GM08714 (cell line): ENCODE measurements around the gene PARP12.
"Not testable (repeated sequence)": the region's sequence is repeated elsewhere in the genome, so short reads cannot be mapped to it uniquely, and the experiment has no call there.

Experiments used
- H3K4me3 ChIP-seq: fragments of 200-500 bp; sonication (Bioruptor generic); 2 replicates; pipeline ENCODE4 v1.5.1; 2014; ENCODE audit warnings: mild to moderate bottlenecking, low read length, inconsistent platforms
- ZNF274 ChIP-seq: IDR thresholded peaks from 2 replicates; pipeline ENCODE4 v1.6.1; 2012; ENCODE audit warnings: mild to moderate bottlenecking, low read depth, low read length

Gene PARP12, protein sequence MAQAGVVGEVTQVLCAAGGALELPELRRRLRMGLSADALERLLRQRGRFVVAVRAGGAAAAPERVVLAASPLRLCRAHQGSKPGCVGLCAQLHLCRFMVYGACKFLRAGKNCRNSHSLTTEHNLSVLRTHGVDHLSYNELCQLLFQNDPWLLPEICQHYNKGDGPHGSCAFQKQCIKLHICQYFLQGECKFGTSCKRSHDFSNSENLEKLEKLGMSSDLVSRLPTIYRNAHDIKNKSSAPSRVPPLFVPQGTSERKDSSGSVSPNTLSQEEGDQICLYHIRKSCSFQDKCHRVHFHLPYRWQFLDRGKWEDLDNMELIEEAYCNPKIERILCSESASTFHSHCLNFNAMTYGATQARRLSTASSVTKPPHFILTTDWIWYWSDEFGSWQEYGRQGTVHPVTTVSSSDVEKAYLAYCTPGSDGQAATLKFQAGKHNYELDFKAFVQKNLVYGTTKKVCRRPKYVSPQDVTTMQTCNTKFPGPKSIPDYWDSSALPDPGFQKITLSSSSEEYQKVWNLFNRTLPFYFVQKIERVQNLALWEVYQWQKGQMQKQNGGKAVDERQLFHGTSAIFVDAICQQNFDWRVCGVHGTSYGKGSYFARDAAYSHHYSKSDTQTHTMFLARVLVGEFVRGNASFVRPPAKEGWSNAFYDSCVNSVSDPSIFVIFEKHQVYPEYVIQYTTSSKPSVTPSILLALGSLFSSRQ

DNA sequence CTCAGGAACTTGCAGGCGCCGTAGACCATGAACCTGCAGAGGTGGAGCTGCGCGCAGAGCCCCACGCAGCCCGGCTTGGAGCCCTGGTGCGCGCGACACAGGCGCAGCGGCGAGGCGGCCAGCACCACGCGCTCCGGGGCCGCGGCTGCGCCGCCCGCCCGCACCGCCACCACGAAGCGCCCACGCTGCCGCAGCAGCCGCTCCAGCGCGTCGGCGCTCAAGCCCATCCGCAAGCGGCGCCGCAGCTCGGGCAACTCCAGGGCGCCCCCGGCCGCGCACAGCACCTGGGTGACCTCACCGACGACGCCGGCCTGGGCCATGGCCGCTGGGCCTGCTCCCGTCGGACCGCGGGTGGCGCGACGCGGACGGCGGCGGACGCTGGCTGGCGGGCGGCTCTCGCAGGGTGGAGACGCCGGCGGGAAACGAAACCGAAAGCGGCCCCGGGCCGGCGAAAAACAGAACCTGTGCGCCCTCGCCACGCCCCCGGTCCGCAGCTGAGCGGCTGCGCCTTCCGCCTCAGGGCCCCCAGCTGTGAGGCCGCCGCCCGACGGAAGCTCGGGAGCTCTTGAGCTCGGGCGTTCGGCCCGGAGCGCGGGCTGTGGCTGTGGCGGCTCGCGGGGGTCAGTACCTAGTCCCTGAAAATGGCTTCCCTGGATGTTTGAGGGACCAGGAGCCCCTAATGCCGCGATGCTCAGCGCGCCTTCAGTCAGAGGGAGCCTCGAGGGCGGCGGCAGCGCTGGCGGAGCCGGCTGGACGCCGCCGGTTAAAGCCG lies at the start of gene PARP12:
PARP12 (minus strand) TSS at position 424 of the 772 bp plus-strand sequence; CDS start at position 320, 104 bp downstream.
- no peak for TF ChIP-seq ZNF274
- peak within 1 kb of the TSS; percentile 86 for H3K4me3 ChIP-seq

DNA sequence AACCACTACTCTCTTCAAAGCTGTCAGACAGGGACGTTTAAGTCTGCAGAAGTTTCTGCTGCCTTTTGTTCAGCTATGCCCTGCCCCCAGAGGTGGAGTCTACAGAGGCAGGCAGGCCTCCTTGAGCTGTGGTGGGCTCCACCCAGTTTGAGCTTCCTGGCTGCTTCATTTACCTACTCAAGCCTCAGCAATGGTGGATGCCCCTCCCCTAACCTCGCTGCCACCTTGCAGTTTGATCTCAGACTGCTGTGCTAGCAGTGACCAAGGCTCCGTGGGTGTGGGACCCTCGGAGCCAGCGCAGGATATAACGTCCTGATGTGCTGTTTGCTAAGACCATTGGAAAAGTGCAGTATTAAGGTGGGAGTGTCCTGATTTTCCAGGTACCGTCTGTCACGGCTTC lies 46.0 kb upstream of the PARP12 start:
- H3K4me3 ChIP-seq = not testable (repeated sequence)

DNA sequence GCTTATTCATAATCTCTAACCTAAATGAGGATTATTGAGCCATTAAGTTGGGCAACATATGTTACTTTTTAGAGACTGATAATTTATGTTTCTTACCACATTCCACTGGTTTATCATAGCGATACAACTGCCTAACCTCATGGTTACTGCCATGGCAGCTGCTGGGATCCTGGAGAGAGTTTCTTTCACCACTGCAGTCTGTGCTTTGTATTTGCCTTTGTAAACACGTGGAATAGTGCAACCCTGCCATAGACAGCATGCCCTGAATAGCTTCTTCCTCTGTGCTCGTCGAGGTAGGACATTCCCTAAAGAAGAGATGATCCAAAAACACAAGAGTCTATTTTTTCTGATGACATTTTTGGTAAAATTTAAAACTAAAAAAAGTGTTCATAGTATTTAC lies 33.7 kb upstream of the PARP12 start:
- no peak for TF ChIP-seq ZNF274
- no peak overlapping the region for H3K4me3 ChIP-seq

DNA sequence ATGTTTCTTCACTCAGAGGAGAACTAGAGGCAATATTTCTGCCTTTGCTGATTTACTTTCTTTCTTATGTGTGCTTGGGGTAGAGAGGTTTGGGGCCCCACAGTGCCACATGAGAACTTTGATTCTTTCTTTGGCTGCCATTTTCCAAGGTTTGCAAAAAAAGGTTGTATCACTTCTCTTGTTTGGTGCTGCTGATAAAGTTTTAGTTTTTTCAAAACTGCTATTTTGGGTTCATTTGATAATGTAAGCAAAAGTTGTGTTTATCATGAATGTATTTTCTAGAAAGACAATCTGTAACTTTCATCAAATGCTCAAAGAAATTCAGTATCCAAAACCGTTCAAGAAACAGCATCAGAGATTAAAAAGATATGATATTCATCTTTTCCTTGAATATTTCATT lies 30.6 kb upstream of the PARP12 start:
- no peak for TF ChIP-seq ZNF274
- H3K4me3 ChIP-seq = no peak overlapping the region

DNA sequence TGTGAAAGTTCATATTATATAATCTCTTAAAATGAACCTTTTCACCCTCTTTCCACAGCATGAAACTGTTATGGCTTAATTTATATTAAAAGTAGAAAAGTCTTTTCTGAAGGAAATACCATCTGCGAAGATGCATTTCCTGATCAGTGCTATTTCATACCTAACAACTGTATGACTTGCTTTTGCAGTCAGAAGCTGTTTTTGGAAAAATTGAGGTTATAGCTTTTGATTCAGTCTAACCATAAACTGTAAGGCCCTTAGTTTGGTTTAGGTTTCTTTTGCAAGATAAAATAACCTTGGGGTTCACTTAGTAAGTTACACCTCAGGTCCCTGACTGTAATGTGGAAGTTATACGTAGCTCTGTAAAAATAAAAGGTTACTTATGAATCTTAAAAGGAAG lies 22.7 kb upstream of the PARP12 start:
- H3K4me3 ChIP-seq = no peak overlapping the region
- no peak for TF ChIP-seq ZNF274

DNA sequence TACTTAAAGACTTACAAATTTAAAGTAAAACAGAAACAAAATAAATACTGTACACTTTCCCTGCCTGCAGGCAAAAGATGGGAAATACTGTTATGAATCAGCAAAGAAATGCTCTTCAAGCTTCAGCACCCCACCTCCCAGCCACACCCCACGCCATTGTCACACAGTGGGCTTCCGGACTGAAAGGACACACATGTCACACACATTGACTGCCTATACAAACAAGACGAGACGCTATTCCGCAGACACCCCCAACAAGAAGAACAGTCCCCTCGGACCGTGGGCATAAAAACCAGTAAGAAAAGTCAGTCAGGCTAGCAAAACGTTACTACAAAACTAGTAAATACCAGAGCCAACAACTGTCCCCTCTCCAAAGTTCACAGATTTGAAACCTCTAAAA lies 22.2 kb upstream of the PARP12 start:
- TF ChIP-seq ZNF274 = no peak
- no peak overlapping the region for H3K4me3 ChIP-seq

DNA sequence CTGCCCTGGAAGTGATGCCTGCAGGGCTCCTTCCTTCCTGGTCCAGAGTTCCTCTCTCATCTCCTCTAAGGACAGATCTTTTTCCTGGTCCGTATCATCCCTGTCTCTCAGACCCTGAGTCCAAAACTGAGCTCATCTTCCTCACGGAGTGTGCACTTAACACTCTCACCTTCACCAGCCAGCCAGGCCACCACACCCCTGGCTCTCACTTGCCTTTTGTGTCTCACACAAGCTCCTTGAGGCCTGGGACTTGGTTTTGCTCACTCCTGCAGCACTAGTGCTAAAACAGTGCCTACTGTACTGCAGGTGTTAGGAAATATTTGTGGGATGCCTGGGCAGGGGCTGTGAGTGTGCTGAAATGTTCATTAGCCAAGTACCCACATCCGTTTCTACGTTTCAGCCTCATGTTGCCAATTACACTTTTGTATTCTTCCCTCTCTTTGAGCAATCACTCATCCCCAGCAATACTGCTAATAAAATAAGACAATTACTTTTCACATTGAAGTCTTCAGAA lies 21.4 kb upstream of the PARP12 start:
- no peak overlapping the region for H3K4me3 ChIP-seq
- no peak for TF ChIP-seq ZNF274

DNA sequence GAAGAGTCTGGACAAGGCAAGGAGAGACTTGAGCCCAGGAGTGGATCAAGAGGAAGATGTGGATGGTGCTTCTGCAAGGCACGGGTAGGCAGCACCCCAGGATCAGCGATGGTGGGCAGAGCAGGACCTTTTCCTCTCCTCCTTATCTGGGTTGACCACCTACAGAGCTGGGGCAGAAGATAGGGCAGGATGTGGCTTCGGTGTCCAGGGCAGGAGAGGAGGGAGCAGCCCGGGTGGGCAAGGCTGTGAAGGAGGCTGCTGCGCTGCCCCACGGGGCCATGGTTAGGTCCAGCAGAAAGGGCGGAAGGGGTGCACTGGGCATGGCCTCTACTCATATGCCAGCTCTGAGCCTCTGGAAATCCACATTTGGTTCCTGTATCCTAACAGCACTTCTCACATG lies 20.0 kb upstream of the PARP12 start:
- H3K4me3 ChIP-seq = no peak overlapping the region
- no peak for TF ChIP-seq ZNF274

DNA sequence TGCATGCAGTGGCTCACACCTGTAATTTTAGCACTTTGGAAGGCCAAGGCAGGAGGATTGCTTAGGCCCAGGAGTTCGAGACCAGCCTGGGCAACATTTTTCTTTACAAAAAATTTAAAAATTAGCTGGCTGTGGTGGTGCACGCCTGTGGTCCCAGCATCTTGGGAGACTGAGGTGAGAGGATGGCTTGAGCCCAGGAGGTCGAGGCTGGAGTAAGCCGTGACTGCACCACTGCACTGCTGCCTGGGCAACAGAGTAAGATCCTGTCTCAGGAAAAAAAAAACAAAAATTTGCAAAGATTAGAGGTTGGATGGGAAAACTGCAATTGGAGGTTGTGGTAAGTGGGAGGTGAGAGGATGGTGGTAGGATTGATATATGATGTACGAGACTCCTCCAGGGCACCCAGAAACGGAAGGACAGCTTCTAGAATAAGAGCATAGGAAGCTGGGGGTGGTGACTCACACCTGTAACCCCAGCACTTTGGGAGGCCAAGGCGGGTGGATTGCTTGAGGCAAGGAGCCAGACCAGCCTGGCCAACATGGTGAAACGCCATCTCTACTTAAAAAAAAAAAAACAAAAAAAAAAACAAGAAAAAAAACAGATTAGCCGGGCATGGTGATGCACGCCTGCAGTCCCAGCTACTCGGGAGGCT lies 19.1 kb upstream of the PARP12 start:
- H3K4me3 ChIP-seq = no peak overlapping the region
- no peak for TF ChIP-seq ZNF274

DNA sequence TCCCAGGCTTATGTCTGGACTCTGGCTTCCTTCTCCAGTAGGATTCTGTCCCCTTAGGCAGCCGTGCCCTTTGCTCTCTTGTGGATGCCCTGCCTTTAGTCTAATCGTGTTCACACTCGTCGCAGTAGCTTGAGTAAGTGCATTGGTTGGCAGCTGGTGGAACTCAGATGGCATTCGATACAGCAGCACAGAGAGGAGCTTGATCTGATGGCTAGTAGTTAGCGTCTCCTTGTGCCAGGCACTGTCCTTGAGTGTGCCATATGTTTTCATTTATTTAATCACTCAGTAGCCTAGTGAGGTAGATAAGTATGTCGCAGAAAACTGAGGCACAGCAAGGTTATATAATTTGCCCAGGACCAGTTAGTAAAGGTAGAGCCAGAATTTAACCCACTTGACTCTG lies 18.2 kb upstream of the PARP12 start:
- no peak for TF ChIP-seq ZNF274
- H3K4me3 ChIP-seq = no peak overlapping the region

DNA sequence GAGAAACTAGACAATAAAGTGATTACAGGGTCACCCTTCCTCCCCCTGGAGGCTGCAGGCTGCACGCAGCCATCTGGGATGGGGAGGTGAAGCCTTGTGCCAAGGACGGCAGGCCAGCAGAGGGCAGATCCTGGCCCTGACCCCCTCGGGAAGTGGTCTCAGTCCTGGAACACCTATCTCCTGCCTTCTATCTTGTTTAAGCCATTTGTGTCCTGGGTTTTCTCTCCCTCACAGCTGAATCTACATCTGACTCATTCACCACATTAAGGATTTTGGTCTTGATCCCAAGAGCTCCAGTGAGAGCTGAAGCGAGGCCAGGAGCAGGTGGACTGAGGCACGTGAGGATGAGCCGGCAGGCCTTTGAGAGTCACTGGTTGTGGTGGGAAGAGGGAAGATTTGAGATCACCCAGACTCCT lies 16.4 kb upstream of the PARP12 start:
- no peak for TF ChIP-seq ZNF274
- H3K4me3 ChIP-seq = no peak overlapping the region

DNA sequence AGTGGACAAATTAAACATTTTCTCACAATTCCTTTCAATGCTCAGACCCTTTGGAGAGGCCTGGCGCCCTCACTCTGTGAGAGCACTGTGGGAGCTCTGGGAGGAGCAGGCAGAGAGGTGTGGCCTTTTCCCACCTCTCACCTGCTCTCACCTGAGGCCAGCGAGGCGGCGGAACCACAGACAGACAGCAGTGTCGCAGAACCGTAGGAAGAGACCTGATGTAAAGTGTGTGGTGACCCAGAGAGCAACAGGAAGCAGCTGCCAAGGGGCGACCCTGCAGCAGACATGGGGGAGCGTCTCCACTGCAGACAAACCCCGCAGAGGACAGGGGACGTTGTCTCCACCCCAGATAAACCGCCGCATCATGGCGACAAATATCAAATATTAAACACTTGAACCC lies 15.6 kb upstream of the PARP12 start:
- H3K4me3 ChIP-seq = no peak overlapping the region
- TF ChIP-seq ZNF274 = no peak

DNA sequence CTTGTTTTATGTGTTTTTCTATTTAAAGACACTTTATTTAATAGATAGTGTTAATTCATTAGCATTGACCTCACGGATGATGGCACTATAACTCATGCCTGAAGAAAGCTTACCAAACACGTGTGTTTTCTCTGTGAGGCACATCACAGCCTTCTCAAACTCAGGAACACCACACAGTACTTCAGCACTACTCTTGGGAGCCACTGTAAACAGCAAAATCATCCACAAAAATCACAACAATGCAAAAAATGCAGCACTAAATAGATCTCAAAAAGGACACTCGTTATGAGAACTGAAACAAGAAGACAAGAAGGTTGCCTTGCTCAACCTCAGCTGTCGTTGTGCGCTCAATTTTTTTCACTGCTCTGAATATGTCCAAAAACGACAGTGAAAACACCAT lies 12.0 kb upstream of the PARP12 start:
- H3K4me3 ChIP-seq = no peak overlapping the region
- no peak for TF ChIP-seq ZNF274

DNA sequence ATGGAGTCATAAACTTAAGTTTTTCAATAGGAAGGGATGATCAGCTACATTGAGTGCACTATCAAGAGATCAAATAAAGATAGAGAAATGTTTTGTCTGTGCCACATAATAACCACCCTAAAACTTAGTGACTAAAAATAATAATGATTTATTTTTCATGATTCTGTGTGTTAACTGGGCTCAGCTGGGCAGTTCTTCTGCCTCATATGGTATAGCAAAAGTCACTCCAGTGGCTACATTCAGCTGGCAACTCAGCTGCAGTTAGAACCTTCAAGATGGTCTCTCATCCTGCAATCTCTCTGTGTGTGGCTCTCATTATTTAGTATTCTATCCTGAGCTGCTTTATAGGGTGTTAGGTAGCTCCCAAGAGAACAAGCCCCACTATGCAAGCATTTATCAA lies 7.8 kb upstream of the PARP12 start:
- H3K4me3 ChIP-seq = no peak overlapping the region
- no peak for TF ChIP-seq ZNF274
